ENCODE results near the gene TUBA3E. TPM values are rescaled to one million over a fixed set of nuclear protein-coding genes. Genes with fewer than 3 reads are reported as not detected.

TUBA3E gene
- not detected for total RNA-seq

DNA sequence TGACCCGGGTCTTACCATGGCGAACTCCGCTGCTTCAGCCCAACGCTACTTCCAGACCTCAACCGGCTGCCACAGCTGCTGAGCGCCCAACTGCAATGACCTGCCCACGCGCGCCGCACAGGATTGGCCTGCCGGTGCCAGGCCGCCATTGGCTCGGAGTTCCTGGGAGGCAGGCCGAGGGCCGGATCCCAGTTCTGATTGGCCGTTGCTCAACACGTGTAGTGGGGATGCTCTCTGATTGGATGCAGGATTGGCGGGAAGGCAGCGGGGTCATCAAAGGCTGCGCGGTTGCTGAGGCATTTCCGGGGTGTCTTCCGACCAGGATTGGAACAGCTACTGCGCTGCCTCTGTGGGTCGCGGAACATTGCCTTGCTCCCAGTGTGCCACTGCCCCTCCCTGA is at the start of gene TUBA3E:
Gene TUBA3E (minus strand): TSS at position 97 of the 400 bp plus-strand sequence. CDS start 79 bp downstream, at position 18.

DNA sequence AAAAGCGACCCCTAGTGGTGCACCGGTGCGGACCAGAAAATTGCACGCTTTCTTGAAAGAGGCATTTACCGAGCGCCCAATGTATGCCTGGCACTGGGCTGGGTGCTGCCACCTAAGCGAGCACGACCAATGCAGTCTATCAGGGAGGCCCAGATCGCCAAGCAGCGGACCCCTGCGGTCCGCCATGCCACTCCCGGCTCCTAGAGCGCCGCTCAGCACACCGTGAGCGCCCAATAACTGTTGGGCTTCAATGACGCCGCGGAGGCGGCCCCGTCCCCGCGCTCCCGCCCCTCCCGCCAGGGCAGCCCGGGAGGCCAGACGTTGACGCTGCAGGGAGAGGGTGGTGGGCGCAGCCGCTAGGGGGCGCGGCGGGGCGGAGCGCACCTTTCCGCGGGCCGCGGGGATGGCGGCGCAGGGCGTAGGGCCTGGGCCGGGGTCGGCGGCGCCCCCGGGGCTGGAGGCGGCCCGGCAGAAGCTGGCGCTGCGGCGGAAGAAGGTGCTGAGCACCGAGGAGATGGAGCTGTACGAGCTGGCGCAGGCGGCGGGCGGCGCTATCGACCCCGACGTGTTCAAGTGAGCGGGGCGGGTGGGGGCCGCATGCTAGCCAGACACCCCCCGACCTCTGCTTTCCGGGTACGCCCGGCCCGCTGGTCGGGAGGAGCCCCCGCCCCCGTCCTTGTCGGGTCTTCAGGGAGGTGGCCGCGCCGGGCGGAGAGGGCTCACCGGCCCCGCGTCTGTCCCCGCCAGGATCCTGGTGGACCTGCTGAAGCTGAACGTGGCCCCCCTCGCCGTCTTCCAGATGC is 16.2 kb downstream of the TUBA3E start, which contains the start of gene MZT2B:
Gene MZT2B (plus strand): TSS at position 383 of the 803 bp plus-strand sequence. CDS start 21 bp downstream, at position 404.

DNA sequence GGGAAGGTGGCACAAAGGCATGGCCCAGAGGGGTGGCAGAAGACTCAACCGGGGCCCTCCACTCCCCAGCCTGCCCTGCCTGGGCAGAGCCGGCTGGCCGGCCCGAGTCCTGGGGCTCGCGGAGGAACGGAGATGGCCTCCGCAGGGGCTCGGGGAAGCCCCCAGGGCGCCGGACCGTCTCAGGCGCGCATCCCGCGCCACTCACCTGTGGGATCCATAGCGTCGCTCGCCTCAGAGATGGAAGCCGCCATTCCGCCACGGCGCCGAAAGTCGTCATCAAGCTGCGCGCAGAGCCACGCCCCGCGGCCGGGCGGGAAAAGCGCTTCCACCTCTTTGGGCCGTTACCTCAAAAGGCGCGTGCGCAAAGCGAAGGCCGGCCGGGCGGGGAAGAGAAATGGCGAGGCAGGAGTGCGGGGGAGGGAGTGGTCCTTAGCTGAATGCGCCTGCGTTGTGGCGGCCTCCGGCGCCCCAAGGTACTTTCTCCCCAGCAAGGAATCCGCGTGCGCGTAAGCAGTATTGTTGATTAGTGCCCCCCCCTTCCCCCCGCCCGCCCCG is 16.8 kb downstream of the TUBA3E start, which contains the start of gene SMPD4:
Gene SMPD4 (minus strand): TSS at position 278 of the 555 bp plus-strand sequence. CDS start 5,010 bp downstream, outside the sequence.

DNA sequence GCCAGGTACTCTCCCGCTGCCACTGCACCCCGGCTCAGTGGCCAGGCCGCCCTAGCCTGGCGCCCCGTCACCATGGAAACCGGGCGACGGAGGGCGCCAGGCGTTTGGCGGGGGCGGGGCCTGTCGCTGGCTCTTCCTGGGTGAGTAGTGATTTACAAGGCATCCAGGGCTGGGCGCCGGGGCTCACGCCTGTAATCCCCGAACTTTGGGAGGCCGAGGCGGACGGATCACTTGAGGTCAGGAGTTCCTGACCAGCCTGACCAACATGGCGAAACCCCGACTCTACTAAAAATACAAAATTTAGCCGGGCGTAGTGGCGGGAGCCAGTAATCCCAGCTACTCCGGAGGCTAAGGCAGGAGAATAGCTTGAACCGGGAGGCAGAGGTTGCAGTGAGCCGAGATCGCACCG is 53.2 kb downstream of the TUBA3E start, which contains the start of gene CCDC74B:
Gene CCDC74B (minus strand): TSS at position 107 of the 409 bp plus-strand sequence. CDS start 116 bp downstream, outside the sequence.

Other genes with a start within 250 kb of the TUBA3E start
- 0.23 TPM for gene RAB6C, start 218.8 kb downstream of the TUBA3E start, total RNA-seq
- gene POTEF, start 69.2 kb downstream of the TUBA3E start, total RNA-seq: not detected
- 10.6 TPM for gene CCDC74B, start 53.3 kb downstream of the TUBA3E start, total RNA-seq
- 55.2 TPM for gene SMPD4, start 16.8 kb downstream of the TUBA3E start, total RNA-seq
- 161 TPM for gene MZT2B, start 16.2 kb downstream of the TUBA3E start, total RNA-seq
- gene IMP4, start 144.5 kb upstream of the TUBA3E start, total RNA-seq: 42.7 TPM
- gene PTPN18, start 157.6 kb upstream of the TUBA3E start, total RNA-seq: 23.2 TPM